8988T (cell line): ENCODE results near the gene ZMPSTE24.
"Not testable (repeated sequence)": the region's sequence is repeated elsewhere in the genome, so short reads cannot be mapped to it uniquely, and the experiment has no call there.

Experiments
- DNase-seq: peaks from one replicate; pipeline ENCODE4 v3.0.0; 2011

The ZMPSTE24 gene

GRCh38 chr1:40257688-40258444, at the start of gene ZMPSTE24:
TSS of gene ZMPSTE24 (plus strand) at chr1:40258236. CDS start at chr1:40258272, 36 bp downstream.
- DNase-seq: peak; percentile 15

DNA sequence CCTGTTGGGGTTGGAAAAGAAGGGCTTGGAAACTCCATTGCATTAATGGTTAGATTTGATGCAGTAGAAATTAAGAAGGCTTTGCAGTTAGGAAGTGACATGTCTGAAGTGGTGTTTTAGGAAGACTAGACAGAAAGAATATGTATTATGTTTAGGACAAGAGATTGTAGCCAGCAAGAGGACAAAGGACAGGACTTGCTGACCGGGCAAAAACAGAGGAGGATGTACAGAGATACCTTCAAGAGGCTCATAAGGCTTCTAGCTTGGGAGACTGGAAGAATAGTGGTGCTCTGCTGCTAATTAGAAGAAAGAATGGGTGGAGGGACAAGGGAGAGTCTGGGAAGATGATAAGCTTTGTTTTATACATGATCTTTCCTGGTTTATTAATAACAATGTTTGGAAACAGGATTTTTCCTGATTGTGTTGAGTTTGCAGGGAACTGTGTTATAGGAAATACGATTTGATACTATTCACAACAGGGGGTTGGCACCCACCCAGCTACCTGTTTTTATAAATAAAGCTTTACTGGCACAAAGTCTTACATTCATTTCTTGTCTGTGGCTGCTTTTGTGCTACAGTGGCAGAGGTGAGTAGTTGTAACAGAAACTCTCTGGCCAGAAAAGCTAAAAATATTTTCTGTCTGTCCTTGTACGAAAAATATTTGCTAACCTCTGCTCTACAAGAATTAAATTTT, 47.4 kb upstream of the ZMPSTE24 start:
- no peak for DNase-seq

DNA sequence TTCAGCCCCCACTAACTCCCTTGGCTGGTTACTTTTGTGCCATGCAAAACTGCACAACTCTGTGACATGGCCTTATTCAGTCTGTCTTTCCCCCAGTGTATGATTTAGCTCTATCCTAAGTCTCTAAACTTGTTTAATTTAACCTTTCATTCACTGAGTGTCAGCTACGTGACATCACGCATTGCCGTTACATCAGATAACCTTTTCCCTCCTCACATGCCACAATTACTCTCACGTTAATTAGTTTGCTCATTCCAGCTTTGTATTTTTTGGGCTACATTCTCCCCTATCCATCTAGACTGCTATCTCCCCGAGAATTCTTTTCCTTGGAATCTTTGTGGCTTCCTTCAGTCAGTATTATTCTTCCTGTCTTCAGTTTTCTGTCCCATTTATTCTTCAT, 39.7 kb upstream of the ZMPSTE24 start:
- no peak for DNase-seq

GRCh38 chr1:40221471-40221905, 36.5 kb upstream of the ZMPSTE24 start:
- DNase-seq: not testable (repeated sequence)

- no peak for DNase-seq
These were observed 35.9 kb upstream of the ZMPSTE24 start for GRCh38 chr1:40221977-40222772.

DNA sequence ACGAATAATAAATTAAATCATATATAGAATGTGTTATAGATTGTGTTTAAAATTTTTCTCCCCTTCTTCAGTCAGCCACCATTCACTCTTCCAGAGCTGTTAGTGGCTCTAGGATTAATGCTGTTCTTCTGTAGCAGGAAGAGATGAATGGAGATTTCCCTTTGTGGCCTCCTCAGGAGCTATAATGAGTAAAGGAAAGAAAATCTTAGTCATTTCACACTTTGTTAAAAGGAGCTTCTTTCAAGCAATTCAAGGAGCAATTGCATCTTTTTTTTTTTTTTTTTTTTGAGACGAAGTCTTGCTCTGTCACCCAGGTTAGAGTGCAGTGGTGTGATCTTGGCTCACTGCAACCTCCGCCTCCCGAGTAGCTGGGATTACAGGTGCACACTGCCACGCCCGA, 34.0 kb upstream of the ZMPSTE24 start:
- no peak for DNase-seq

DNA sequence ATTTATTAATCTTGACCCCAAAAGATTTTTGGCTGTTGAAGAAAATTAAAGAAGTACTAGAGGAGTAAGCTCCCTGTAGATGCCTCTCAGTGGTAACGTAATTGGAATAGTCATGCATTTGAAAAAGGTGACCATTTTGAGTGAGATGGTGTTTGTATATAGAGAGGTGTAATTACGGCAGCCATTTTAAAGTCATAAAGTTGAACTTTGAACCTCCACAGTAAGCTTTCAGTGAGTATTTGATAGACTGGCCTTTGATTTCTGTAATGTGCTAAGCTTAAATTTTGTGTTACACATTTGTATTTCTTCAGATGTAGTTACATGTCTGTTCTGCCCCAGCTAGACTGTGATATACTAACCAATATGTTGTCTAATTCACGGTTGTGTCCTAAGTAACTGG, 31.8 kb upstream of the ZMPSTE24 start:
- DNase-seq: no peak

GRCh38 chr1:40232444-40232843, 25.6 kb upstream of the ZMPSTE24 start:
- no peak for DNase-seq

DNA sequence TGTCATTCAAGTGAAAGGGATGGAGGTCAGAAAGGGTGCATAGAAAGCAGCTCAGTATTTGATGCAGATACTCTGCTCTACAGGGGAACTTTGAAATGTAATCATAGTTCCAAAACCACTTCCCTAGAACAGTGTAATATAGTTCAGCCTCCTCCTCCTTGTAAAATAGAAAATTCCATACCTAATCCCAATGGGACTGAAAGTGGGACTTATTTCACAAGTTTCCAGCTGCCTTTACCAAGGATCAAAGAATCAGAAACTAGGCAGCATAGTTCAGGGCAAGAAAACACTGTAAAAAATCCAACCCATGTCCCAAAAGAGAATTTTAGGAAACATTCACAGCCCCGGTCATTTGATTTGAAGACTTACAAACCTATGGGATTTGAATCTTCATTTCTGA, 18.4 kb upstream of the ZMPSTE24 start:
- DNase-seq: no peak

- DNase-seq: no peak
These were observed 17.6 kb upstream of the ZMPSTE24 start for GRCh38 chr1:40240390-40240789.

GRCh38 chr1:40241362-40241761, 16.7 kb upstream of the ZMPSTE24 start:
- no peak for DNase-seq

- no peak for DNase-seq
These were observed 14.7 kb upstream of the ZMPSTE24 start for GRCh38 chr1:40243351-40243750.

DNA sequence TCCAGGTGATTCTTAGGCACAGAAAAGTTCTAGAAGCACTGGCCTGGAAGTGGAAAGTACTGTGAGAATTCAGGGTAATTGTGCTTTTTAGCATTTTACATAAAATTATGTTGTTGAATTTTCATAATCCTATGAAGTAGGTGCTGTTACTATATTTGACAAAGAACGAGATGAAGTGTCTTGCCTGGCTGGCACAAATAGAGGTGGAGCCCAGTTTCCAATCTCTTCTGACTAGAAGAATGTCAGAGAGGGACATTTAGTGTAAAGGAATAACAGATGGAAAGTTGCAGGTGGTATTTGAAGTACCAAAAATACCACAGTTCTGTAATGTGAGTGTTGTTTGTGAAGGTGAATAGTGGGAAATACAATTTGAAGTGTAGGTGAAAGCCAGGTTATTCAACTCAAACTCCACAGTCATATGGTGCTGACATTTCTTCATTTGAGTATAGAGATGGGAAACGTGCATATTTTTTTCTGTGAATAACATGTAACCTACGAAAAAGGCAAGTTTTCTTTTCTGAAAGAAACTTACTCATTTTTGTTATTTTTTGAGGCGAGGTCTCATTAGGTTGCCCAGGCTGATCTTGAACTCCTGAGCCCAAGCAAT, 13.8 kb upstream of the ZMPSTE24 start:
- no peak for DNase-seq

DNA sequence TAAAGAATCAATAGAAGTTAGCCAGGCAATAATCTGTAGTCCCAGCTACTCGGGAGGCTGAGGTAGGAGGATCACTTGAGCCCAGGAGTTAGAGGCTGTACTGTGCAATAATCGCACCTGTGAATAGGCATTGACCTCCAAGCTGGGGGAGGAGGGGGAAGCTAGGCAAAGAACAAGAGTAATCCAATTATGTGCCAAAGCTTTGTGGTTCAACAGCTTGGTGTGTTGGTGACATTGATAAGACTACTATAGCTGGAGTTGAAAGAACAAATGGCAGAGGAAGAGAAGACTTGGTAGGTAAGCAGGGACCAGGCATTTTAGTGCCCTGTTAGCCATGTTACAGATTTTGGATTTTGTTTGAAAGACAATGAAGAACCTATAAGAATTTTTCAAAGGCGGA, 12.3 kb upstream of the ZMPSTE24 start:
- DNase-seq: no peak

DNA sequence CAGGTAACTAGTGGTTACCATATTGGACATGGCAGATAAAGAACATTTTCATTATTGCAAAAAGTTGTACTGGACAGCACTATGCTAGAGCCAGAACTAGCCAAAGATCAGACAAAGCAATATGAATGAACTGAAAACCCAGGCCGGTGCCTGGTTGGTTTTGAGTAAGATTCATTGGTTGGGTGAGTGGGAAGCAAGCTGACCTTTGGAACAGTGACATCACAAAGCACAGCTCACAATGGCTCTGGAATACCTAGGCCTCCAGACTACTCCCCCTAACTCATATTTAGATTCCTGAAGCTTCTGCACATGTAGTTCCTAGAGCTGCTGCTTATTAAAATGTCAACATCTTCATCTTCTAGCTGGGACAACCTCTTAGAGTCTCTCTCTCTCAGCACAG, 10.4 kb upstream of the ZMPSTE24 start, which contains the start of gene TMCO2:
Gene TMCO2, plus strand, starts transcription at position 283 of the 400 bp plus-strand sequence. Its CDS starts 57 bp downstream, at position 340.
- no peak for DNase-seq

DNA sequence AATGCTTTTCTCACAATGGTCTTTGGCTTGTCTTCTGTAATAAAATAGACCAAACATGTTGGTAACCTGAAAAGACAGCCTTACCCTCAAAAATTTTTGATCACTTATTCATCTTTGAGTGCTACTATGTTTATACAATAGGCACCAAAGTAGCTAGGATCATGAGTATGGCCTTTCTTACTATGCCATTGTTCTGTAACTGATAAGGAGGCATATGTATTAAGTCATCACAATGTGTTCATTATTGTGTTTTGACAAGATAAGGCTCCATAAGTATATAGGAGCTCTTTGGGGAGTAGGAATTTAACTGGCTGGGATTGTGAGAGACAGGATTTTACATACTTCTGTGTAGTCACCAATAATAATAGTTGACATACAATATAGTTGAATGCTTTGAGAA, 9.6 kb upstream of the ZMPSTE24 start:
- DNase-seq: no peak

GRCh38 chr1:40251456-40251855, 6.6 kb upstream of the ZMPSTE24 start:
- no peak for DNase-seq

- DNase-seq: no peak
These were observed 5.4 kb upstream of the ZMPSTE24 start for GRCh38 chr1:40252601-40253000.

DNA sequence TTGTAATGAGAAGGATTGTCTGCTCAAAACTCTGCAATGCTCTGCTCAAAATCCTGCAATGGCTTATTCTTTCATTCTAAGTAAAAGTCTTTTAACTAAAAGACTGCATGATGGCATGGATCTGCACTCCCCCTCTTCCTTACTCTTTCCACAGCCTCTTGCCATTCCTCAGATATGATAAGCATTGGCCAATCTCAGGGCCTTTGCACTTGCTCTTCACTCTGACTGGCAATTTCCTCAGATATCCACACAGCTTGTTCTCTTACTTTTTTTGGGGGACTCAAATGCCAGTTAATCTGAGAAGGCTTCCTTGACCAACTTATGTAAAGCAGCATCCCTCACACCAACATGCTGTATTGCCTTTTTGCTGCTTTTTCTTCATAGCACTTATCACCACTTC, 2.8 kb upstream of the ZMPSTE24 start:
- DNase-seq: no peak

DNA sequence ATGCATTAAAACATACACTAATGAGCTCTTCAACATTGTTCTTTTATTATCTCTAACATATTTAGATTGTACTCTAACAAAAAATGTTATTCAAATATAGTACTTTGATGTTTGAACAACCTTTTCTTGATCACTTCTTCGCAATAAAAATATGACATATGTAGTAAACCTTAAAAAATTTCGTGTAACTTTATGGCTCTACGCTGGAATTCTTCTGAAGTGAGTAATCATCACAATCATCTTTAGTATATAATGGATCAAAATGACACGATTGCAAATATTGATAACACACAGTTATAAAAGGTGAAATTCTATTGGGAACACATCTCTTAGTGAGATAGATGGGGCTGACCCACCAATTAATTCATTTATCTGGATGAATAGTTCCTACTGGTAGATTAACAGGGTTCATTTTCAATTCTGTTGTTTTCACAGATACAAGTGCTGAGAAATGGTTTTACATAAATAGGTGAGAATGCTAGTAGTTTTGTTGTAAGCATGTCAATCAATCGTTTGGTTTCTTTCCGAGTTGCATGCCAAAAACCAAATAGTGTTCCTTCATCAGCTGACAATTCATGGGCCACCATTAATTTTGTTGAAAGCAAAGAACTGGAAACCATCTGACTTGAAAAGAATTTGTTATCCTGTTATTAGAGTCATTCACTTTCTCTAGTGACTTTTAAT, 1.5 kb upstream of the ZMPSTE24 start:
- no peak for DNase-seq

DNA sequence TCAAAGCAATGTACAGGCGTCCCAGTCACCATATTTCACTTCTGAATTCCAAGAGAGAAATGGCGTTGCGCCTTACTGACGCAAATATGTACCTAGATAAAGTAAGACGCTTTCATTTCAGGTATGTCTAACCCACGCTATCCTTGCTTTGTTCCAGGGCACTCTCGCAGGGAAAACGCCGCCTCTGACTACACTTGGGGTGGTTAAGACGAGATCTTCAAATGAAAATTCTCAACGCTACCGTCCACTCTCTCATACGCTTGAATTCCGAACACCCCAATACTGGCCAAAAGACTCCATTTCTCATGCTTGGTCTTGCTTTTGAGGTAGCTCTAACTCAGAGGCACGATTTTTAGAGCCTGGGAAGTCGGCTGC, 736 bp upstream of the ZMPSTE24 start:
- DNase-seq: no peak

- DNase-seq: no peak
These were observed 371 bp downstream of the ZMPSTE24 start for GRCh38 chr1:40258445-40258769.

GRCh38 chr1:40264354-40264781, 6.3 kb downstream of the ZMPSTE24 start:
- no peak for DNase-seq
